Trophoblast cell (in vitro differentiated cells and primary cell): ENCODE data around the gene AKAP7.

ENCODE experiments used
- DNase-seq, 2 donors: peaks; one replicate each; pipeline ENCODE4 v3.0.0-alpha.2; 2016
- H2AFZ ChIP-seq: 2 replicates; pipeline ENCODE4 v1.6.1; 2013; ENCODE audit warnings: low read length, moderate library complexity, mild to moderate bottlenecking; ENCODE audit not compliant: insufficient read depth, poor library complexity
- H2AK5ac ChIP-seq: 2 replicates; pipeline ENCODE4 v1.6.1; 2013; ENCODE audit warnings: mild to moderate bottlenecking, low read length
- H2BK120ac ChIP-seq: 2 replicates; pipeline ENCODE4 v1.6.1; 2013; ENCODE audit warnings: low read length, mild to moderate bottlenecking, moderate library complexity; ENCODE audit not compliant: insufficient read depth, poor library complexity
- H2BK12ac ChIP-seq: 2 replicates; pipeline ENCODE4 v1.6.1; 2013; ENCODE audit warnings: mild to moderate bottlenecking, low read length, moderate library complexity
- H2BK5ac ChIP-seq: 2 replicates; pipeline ENCODE4 v1.6.1; 2013; ENCODE audit warnings: low read length, low read depth, moderate library complexity, mild to moderate bottlenecking; ENCODE audit not compliant: poor library complexity
- H3K14ac ChIP-seq: 2 replicates; pipeline ENCODE4 v1.6.1; 2013; ENCODE audit warnings: mild to moderate bottlenecking, low read length
- H3K18ac ChIP-seq: 2 replicates; pipeline ENCODE4 v1.6.1; 2013; ENCODE audit warnings: mild to moderate bottlenecking, low read length
- H3K23ac ChIP-seq: 2 replicates; pipeline ENCODE4 v1.6.1; 2013; ENCODE audit warnings: low read length
- H3K27ac ChIP-seq: 2 replicates; pipeline ENCODE4 v1.5.1; 2013; ENCODE audit warnings: low read depth, mild to moderate bottlenecking, inconsistent platforms, low read length, moderate library complexity
- H3K27me3 ChIP-seq: 2 replicates; pipeline ENCODE4 v1.6.1; 2013; ENCODE audit warnings: inconsistent platforms, mild to moderate bottlenecking, low read length, moderate library complexity; ENCODE audit not compliant: insufficient read depth
- H3K36me3 ChIP-seq, 2 experiments: 1 replicate in 1 of 2; 2 replicates in 1 of 2; pipeline ENCODE4 v1.6.1; 2013; ENCODE audit warnings: low read length in 2 of 2, mild to moderate bottlenecking in 2 of 2, moderate library complexity in 1 of 2; ENCODE audit not compliant: insufficient read depth in 2 of 2, control insufficient read depth in 1 of 2
- H3K4ac ChIP-seq: 2 replicates; pipeline ENCODE4 v1.6.1; 2013; ENCODE audit warnings: low read depth, mild to moderate bottlenecking, low read length, moderate library complexity
- H3K4me1 ChIP-seq, 2 experiments: 1 replicate in 1 of 2; 2 replicates in 1 of 2; pipeline ENCODE4 v1.6.1; 2013; ENCODE audit warnings: low read length in 2 of 2, mild to moderate bottlenecking in 2 of 2, moderate library complexity in 1 of 2; ENCODE audit not compliant: insufficient read depth in 2 of 2, control insufficient read depth in 1 of 2
- H3K4me2 ChIP-seq: 2 replicates; pipeline ENCODE4 v1.6.1; 2013; ENCODE audit warnings: inconsistent platforms, mild to moderate bottlenecking, low read length, moderate library complexity
- H3K4me3 ChIP-seq: 2 replicates; pipeline ENCODE4 v1.5.1; 2013; ENCODE audit warnings: mild to moderate bottlenecking, low read depth, low read length, inconsistent platforms
- H3K79me1 ChIP-seq: one replicate; pipeline ENCODE4 v1.6.1; 2013; ENCODE audit warnings: low read length
- H3K79me2 ChIP-seq: 2 replicates; pipeline ENCODE4 v1.6.1; 2013; ENCODE audit warnings: low read length, mild to moderate bottlenecking; ENCODE audit not compliant: control insufficient read depth, insufficient read depth, poor library complexity
- H3K9ac ChIP-seq: 2 replicates; pipeline ENCODE4 v1.6.1; 2013; ENCODE audit warnings: mild to moderate bottlenecking, low read length
- H3K9me3 ChIP-seq: 2 replicates; pipeline ENCODE4 v1.6.1; 2013; ENCODE audit warnings: low read depth, mild to moderate bottlenecking, control low read depth, inconsistent platforms, low read length; ENCODE audit not compliant: insufficient read depth
- H4K12ac ChIP-seq: 2 replicates; pipeline ENCODE4 v1.6.1; 2013; ENCODE audit warnings: low read depth, mild to moderate bottlenecking, low read length, moderate library complexity
- H4K8ac ChIP-seq: 2 replicates; pipeline ENCODE4 v1.6.1; 2013; ENCODE audit warnings: low read depth, mild to moderate bottlenecking, low read length, moderate library complexity
- H4K91ac ChIP-seq: one replicate; pipeline ENCODE4 v1.6.1; 2013; ENCODE audit warnings: low read depth, mild to moderate bottlenecking, low read length, moderate library complexity
- WGBS: extraction: QIAGEN DNeasy Blood & Tissue Kit; methylation state at CpG from one replicate; pipeline ENCODE4 v1.1.7; 2013; ENCODE audit warnings: missing lambda C conversion rate; ENCODE audit not compliant: insufficient read length, insufficient coverage; ENCODE audit errors: extremely low coverage; 5-methylcytosine and 5-hydroxymethylcytosine counted together

The AKAP7 gene

DNA sequence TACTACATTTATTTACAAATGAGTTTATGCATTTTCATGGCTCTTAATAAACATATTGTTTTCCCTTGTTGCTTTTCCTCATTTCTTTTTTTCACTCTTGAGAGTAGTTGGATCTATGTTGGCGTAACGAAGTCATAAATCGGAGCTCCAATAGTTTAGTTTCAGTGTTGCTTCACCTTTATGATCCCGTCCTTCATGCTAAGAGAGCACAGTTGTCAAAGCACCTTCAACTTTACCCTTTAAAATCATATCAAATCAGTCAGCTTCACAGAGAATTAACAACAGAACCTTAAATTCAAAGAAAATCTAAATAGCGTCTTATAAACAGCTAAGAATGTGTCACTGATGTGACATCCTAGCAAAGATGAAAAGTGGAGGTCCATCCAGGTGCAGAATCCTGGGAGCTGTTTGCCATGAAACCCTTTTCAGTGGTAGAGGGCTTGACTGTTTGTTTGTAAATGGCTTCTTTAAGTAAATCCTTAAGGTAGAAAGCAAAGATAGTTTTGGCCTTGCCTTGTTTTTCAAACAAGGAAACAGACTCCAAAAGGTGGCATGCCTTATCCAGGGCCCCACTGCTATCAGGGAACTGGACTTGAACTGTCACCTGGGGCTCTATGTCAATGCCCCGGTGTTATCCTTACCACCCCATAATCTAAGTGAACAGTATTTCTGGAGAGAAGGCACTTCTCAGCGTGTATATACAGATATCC lies 148.4 kb downstream of the AKAP7 start:
- Histone ChIP-seq H3K79me1 (no peaks in the 10 kb centered on the region), H2BK12ac (no peak overlapping the region), H3K79me2 (no peaks in the 10 kb centered on the region), H3K4me2 (no peak overlapping the region), H3K4ac (no peak overlapping the region), H2BK120ac (no peak overlapping the region), H4K91ac (no peak overlapping the region), H4K12ac (no peak overlapping the region), H3K23ac (no peak overlapping the region), H3K14ac (no peak overlapping the region), H3K27ac (no peak overlapping the region), H2AFZ (no peak overlapping the region), H4K8ac (no peak overlapping the region), H3K4me1 (peaks cover 0 to 5% of the 10 kb centered on the region in 2 experiments), H3K27me3 (no peaks in the 10 kb centered on the region), H2BK5ac (no peak overlapping the region), H2AK5ac (no peak overlapping the region), H3K9ac (no peak overlapping the region), H3K4me3 (no peak overlapping the region), H3K18ac (no peak overlapping the region), H3K9me3 (peaks cover 2% of the 10 kb centered on the region), H3K36me3 (no peaks in the 10 kb centered on the region)
- WGBS: no CpG with 5 or more reads among the region's 7 CpGs
- DNase-seq: no peak

DNA sequence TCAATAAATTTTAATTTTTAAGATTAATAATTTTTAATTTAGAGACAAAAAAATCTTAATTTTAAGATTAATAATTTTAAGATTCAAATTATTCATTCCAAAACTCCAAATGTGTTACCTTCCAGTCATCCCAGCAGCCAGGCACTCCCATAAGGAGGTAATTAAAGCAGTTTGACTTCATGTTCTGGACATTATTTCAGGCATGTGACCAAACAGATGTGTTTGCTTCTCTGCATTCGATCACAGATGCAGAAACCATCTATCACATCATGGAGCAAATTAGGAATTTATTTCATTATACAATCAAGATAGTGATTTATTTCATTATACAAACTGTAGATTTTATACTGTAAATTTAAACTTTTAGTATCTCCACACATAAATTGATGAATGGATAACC lies 150.3 kb downstream of the AKAP7 start:
- WGBS: no CpG with 5 or more reads among the region's 1 CpG
- H3K27me3 ChIP-seq: no peaks in the 10 kb centered on the region

DNA sequence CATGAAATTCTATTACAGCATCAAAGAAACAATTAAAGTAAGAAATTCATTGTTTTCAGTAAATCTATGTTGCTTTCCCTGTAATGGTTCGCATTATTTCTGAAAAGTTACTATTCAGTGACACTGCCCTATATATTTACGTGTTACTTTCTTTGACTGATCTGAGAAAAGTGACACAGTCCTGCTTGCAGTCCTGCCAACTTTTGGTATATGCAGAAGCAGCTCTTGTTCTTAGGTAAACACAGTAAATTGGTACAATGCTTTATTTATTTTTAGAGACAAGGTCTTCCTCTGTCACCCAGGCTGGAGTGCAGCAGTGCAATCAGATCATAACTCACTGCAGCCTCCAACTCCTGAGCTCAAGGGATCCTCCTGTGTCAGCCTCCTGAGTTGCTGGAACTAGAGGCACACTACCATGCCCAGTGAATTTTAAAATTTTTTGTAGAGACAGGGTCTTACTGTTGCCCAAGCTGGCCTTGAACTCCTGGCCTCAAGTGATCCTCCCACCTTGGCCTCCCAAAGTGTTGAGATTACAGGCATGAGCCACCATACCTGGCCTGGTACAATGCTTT lies 151.3 kb downstream of the AKAP7 start:
- no peak overlapping the region for H4K12ac ChIP-seq
- DNase-seq: no peak
- H3K9me3 ChIP-seq: peaks cover 2% of the 10 kb centered on the region
- no peak overlapping the region for H2AFZ ChIP-seq
- H2AK5ac ChIP-seq: no peak overlapping the region
- H2BK12ac ChIP-seq: no peak overlapping the region
- peaks cover 0 to 2% of the 10 kb centered on the region in 2 experiments for H3K4me1 ChIP-seq
- WGBS: no CpG with 5 or more reads among the region's 2 CpGs
- no peak overlapping the region for H2BK120ac ChIP-seq
- no peak overlapping the region for H3K27ac ChIP-seq
- no peaks in the 10 kb centered on the region for H3K79me2 ChIP-seq
- no peak overlapping the region for H3K4me3 ChIP-seq
- no peak overlapping the region for H4K8ac ChIP-seq
- no peaks in the 10 kb centered on the region for H3K27me3 ChIP-seq
- no peak overlapping the region for H3K4me2 ChIP-seq
- H3K14ac ChIP-seq: no peak overlapping the region
- H3K18ac ChIP-seq: no peak overlapping the region
- H4K91ac ChIP-seq: no peak overlapping the region
- H3K4ac ChIP-seq: no peak overlapping the region
- H3K23ac ChIP-seq: no peak overlapping the region
- no peak overlapping the region for H2BK5ac ChIP-seq
- no peak overlapping the region for H3K9ac ChIP-seq
- H3K36me3 ChIP-seq: no peaks in the 10 kb centered on the region
- H3K79me1 ChIP-seq: no peaks in the 10 kb centered on the region

More for the DNA sequence above, 150.3 kb downstream of the AKAP7 start:
- Histone ChIP-seq H3K36me3 (no peaks in the 10 kb centered on the region), H2AK5ac (no peak overlapping the region), H3K27ac (no peak overlapping the region), H3K79me1 (no peaks in the 10 kb centered on the region), H3K18ac (no peak overlapping the region), H2BK12ac (no peak overlapping the region), H3K4me2 (no peak overlapping the region), H4K12ac (no peak overlapping the region), H3K23ac (no peak overlapping the region), H3K9me3 (peaks cover 2% of the 10 kb centered on the region), H3K79me2 (no peaks in the 10 kb centered on the region), H3K4me1 (peaks cover 0 to 5% of the 10 kb centered on the region in 2 experiments), H3K9ac (no peak overlapping the region), H2BK5ac (no peak overlapping the region), H3K14ac (no peak overlapping the region), H3K4me3 (no peak overlapping the region), H2AFZ (no peak overlapping the region), H4K8ac (no peak overlapping the region), H4K91ac (no peak overlapping the region), H3K4ac (no peak overlapping the region), H2BK120ac (no peak overlapping the region)
- DNase-seq: no peak

DNA sequence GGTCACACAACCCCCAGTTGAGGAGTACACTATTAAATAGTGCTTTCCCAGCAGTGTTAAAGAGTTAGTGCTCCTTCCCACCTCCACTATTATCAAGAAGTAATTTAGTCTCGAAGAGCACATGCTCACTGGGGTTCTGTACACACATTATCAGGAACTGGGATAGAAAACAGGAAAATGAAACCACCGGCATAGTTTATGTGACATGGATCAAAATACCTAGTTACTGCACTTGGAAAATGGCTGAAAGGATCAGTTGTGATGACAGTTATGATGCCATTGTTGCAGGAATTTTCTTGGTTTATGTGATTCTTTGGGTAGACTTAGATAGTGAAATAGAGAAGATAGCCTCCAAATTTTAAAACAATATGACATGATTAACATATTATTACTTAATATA lies 152.9 kb downstream of the AKAP7 start:
- H3K23ac ChIP-seq: no peak overlapping the region

More for the DNA sequence above, 152.9 kb downstream of the AKAP7 start:
- Histone ChIP-seq H3K4me1 (peaks cover 6 to 11% of the 10 kb centered on the region in 2 experiments), H4K91ac (no peak overlapping the region), H3K27me3 (no peaks in the 10 kb centered on the region), H2AK5ac (no peak overlapping the region), H3K27ac (no peak overlapping the region), H2BK120ac (no peak overlapping the region), H3K4ac (no peak overlapping the region), H3K36me3 (no peaks in the 10 kb centered on the region), H3K4me3 (no peak overlapping the region), H3K79me2 (no peaks in the 10 kb centered on the region), H3K18ac (no peak overlapping the region), H3K14ac (no peak overlapping the region), H4K8ac (no peak overlapping the region), H2AFZ (no peak overlapping the region), H4K12ac (no peak overlapping the region), H3K4me2 (no peak overlapping the region), H2BK5ac (no peak overlapping the region), H2BK12ac (no peak overlapping the region), H3K9ac (no peak overlapping the region), H3K79me1 (no peaks in the 10 kb centered on the region), H3K9me3 (peaks cover 2% of the 10 kb centered on the region)
- DNase-seq: no peak
- no CpG with 5 or more reads among the region's 2 CpGs for WGBS
